HUES64 (cell line): Measurements from ENCODE around the gene PPIB.

Experiments
- H3K27ac ChIP-seq: 2 replicates; pipeline ENCODE4 v1.7.0; 2013; ENCODE audit warnings: low read depth, low read length, inconsistent platforms
- H3K27me3 ChIP-seq: 2 replicates; pipeline ENCODE4 v1.6.1; 2013; ENCODE audit warnings: mild to moderate bottlenecking, low read length; ENCODE audit not compliant: insufficient read depth
- H3K36me3 ChIP-seq: 2 replicates; pipeline ENCODE4 v1.6.1; 2013; ENCODE audit warnings: mild to moderate bottlenecking, low read length; ENCODE audit not compliant: insufficient read depth
- H3K4me1 ChIP-seq: 2 replicates; pipeline ENCODE4 v1.6.1; 2013; ENCODE audit warnings: mild to moderate bottlenecking, low read length, moderate library complexity; ENCODE audit not compliant: insufficient read depth
- H3K4me3 ChIP-seq: 2 replicates; pipeline ENCODE4 v1.5.1; 2013; ENCODE audit warnings: mild to moderate bottlenecking, low read length, moderate library complexity
- H3K9ac ChIP-seq: 2 replicates; pipeline ENCODE4 v1.6.1; 2013; ENCODE audit warnings: mild to moderate bottlenecking, low read depth, low read length
- H3K9me3 ChIP-seq: 2 replicates; pipeline ENCODE4 v1.6.1; 2013; ENCODE audit warnings: low read depth, low read length; ENCODE audit not compliant: insufficient read depth
- WGBS: fragments of 150-250, 120-280 bp; methylation state at CpG from one replicate; pipeline ENCODE4 v1.1.7; 2013; ENCODE audit warnings: missing lambda C conversion rate; 5-methylcytosine and 5-hydroxymethylcytosine counted together

The PPIB gene

DNA sequence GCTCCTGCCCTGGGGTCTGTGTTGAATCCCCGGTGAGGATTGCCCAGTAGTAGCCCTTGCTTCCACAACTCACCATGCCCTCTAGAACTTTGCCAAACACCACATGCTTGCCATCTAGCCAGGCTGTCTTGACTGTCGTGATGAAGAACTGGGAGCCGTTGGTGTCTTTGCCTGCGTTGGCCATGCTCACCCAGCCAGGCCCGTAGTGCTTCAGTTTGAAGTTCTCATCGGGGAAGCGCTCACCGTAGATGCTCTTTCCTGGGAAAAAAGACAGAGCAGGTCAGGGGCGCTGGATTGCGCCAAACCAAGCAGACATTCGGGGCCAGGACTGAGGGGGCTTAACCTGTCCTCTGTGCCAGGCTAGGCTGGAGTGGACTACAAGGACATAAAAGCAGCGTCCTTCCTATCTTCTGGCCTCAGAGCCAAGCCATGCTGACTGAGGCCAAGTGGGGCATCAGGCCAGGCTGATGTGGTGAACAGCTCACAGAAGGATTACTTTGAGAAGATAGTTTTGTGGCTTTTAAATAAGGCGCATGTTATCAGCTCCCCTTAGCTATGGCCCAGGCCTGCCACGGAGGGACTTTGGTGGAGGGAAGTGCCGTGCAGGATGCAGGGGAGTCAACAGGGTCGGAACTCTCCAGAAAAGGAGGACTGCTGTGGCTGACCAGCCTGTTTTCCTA, 6.0 kb downstream of the PPIB start:
- H3K4me1 ChIP-seq = peaks cover 8% of the 10 kb centered on the region
- no peak overlapping the region for H3K4me3 ChIP-seq
- WGBS = 95% methylated on average over 16 of the region's 16 CpGs
- H3K27me3 ChIP-seq = peaks cover 17% of the 10 kb centered on the region
- H3K9ac ChIP-seq = no peak overlapping the region
- no peak overlapping the region for H3K27ac ChIP-seq
- H3K36me3 ChIP-seq = peaks cover 69% of the 10 kb centered on the region
- H3K9me3 ChIP-seq = no peaks in the 10 kb centered on the region

DNA sequence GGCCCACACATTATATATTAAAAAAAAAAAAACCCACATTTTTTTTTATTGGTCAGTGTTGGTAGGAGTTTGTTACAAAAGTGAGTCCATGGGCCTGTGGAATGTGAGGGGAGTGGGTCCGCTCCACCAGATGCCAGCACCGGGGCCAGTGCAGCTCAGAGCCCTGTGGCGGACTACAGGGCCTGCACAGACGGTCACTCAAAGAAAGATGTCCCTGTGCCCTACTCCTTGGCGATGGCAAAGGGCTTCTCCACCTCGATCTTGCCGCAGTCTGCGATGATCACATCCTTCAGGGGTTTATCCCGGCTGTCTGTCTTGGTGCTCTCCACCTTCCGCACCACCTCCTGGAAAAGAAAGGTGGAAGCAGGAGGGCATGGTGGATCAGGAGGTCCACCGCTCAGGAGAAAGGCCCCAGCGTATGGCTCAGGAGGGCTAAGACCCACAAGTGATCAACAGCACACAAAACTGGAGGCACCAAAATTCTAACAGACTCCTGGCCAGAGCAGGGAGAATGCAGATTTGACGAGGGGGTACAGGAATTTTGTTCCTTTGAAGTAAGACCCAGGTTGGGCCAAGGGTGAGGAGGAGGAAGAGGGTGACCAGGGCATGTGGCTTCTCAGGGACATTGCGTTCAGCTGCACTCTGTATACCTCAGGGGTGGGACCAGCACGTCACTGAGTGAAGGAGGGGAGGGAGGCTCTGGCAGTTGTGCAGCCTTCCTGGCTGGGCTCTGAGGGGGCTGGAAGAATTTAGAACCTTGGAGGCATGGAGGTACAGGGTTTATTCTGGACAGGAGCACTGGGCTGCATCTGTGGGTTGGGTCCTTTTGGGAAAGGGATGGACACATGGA, 6.8 kb downstream of the PPIB start:
- 96% methylated on average over 15 of the region's 15 CpGs for WGBS
- peaks cover 6% of the 10 kb centered on the region for H3K4me1 ChIP-seq
- peaks cover 66% of the 10 kb centered on the region for H3K36me3 ChIP-seq
- H3K9ac ChIP-seq = no peak overlapping the region
- H3K27ac ChIP-seq = no peak overlapping the region
- no peaks in the 10 kb centered on the region for H3K9me3 ChIP-seq
- no peak overlapping the region for H3K4me3 ChIP-seq
- H3K27me3 ChIP-seq = peaks cover 21% of the 10 kb centered on the region

GRCh38 chr15:64153480-64154367, 9.1 kb downstream of the PPIB start:
- peaks cover 6% of the 10 kb centered on the region for H3K4me1 ChIP-seq
- no peaks in the 10 kb centered on the region for H3K9me3 ChIP-seq
- WGBS = 28% methylated on average over 12 of the region's 12 CpGs
- H3K36me3 ChIP-seq = peaks cover 43% of the 10 kb centered on the region
- H3K27ac ChIP-seq = peak overlapping the region; percentile 45
- H3K4me3 ChIP-seq = peak overlapping the region; percentile 61
- H3K9ac ChIP-seq = 0 out of 2 replicates have a peak overlapping the region, but pooled peaks have one; percentile 16
- H3K27me3 ChIP-seq = peaks cover 23% of the 10 kb centered on the region

GRCh38 chr15:64152507-64153387, 10.1 kb downstream of the PPIB start:
- H3K4me1 ChIP-seq = peaks cover 6% of the 10 kb centered on the region
- H3K9ac ChIP-seq = peak overlapping the region; percentile 65; the same call in 1 of the 2 replicates
- peaks cover 34% of the 10 kb centered on the region for H3K36me3 ChIP-seq
- no peaks in the 10 kb centered on the region for H3K9me3 ChIP-seq
- peaks cover 23% of the 10 kb centered on the region for H3K27me3 ChIP-seq
- H3K27ac ChIP-seq = no peak overlapping the region
- WGBS = 32% methylated on average over 27 of the region's 27 CpGs
- peak overlapping the region; percentile 61 for H3K4me3 ChIP-seq

- Histone ChIP-seq H3K27me3 (peaks cover 23% of the 10 kb centered on the region), H3K27ac (no peak within 1 kb of the TSS), H3K9me3 (no peaks in the 10 kb centered on the region), H3K4me3 (peak within 1 kb of the TSS; percentile 61), H3K36me3 (peaks cover 25% of the 10 kb centered on the region), H3K4me1 (peaks cover 6% of the 10 kb centered on the region), H3K9ac (peak within 1 kb of the TSS; percentile 65)
- under 1% methylated on average over 83 of the region's 83 CpGs for WGBS
Observed at GRCh38 chr15:64151727-64152506, 10.9 kb downstream of the PPIB start, which contains the start of gene SNX22. TSS of gene SNX22 (plus strand) at chr15:64151731. CDS start at chr15:64151776, 45 bp downstream.

GRCh38 chr15:64149893-64150578, 12.8 kb downstream of the PPIB start:
- Histone ChIP-seq H3K4me1 (peaks cover 6% of the 10 kb centered on the region), H3K9ac (no peak overlapping the region), H3K27ac (no peak overlapping the region), H3K9me3 (no peaks in the 10 kb centered on the region), H3K36me3 (peaks cover 6% of the 10 kb centered on the region), H3K27me3 (peaks cover 23% of the 10 kb centered on the region), H3K4me3 (no peak overlapping the region)
- 94% methylated on average over 9 of the region's 9 CpGs for WGBS

DNA sequence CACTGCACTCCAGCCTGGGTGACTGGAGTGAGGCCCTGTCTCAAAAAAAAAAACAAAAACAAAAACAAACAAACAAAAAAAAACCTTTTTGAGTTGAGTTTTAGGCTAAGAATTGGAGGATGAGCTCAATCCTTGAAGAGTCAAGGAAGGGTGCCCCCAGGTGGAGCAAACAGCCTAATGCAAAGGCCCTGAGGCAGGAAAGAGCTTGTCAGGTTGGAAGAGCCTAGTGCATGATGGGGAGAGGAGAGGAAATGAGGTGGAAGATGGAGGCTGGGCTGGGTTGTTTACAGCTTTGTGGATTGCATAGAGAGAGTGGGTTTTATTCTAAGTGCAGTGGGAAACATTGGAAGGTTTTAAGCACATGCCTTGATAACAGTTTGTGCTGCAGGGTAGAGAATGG, 13.4 kb downstream of the PPIB start:
- H3K9ac ChIP-seq = no peak overlapping the region

GRCh38 chr15:64148581-64148980, 14.2 kb downstream of the PPIB start:
- 94% methylated on average over 2 of the region's 3 CpGs for WGBS

More for the DNA sequence above, 13.4 kb downstream of the PPIB start:
- H3K4me1 ChIP-seq = peaks cover 6% of the 10 kb centered on the region
- peaks cover 23% of the 10 kb centered on the region for H3K27me3 ChIP-seq
- no peak overlapping the region for H3K4me3 ChIP-seq
- peaks cover 4% of the 10 kb centered on the region for H3K36me3 ChIP-seq
- H3K27ac ChIP-seq = no peak overlapping the region
- H3K9me3 ChIP-seq = no peaks in the 10 kb centered on the region

DNA sequence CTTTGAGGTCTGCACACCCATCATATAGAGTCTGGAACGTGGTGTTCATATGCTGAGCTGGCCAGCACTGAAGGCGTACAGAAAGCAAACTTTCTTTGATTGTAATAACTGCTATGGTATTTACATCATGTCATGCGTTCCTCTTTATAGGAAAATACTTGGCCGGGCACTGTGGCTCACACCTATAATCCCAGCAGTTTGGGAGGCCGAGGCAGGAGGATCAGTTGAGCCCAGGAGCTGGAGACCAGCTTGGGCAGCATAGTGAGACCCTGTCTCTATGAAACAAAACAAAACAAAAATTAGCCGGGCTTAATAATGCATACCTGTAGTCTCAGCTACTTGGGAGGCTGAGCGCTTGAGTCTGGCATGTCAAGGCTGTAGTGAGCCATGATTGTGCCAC, 14.7 kb downstream of the PPIB start:
- peaks cover 20% of the 10 kb centered on the region for H3K27me3 ChIP-seq
- peaks cover 6% of the 10 kb centered on the region for H3K4me1 ChIP-seq
- no peaks in the 10 kb centered on the region for H3K9me3 ChIP-seq
- 0 out of 2 replicates have a peak, but pooled peaks cover 3% of the 10 kb centered on the region for H3K36me3 ChIP-seq
- no peak overlapping the region for H3K9ac ChIP-seq
- no peak overlapping the region for H3K27ac ChIP-seq
- H3K4me3 ChIP-seq = no peak overlapping the region
- WGBS = 95% methylated on average over 7 of the region's 7 CpGs

More at GRCh38 chr15:64148581-64148980, 14.2 kb downstream of the PPIB start:
- Histone ChIP-seq H3K27me3 (peaks cover 23% of the 10 kb centered on the region), H3K9ac (no peak overlapping the region), H3K4me3 (no peak overlapping the region), H3K27ac (no peak overlapping the region), H3K9me3 (no peaks in the 10 kb centered on the region), H3K36me3 (0 out of 2 replicates have a peak, but pooled peaks cover 3% of the 10 kb centered on the region), H3K4me1 (peaks cover 6% of the 10 kb centered on the region)
